HepG2 (cell line): ENCODE data around the gene RUNX2. TPM values are rescaled to one million over a fixed set of nuclear protein-coding genes. Genes with fewer than 3 reads are reported as not detected.

Source experiments
- ATF2 ChIP-seq: sonication (generic); formaldehyde crosslinking; IDR thresholded peaks from 2 replicates; pipeline ENCODE4 v1.4.0; 2020; ENCODE audit warnings: missing genetic modification reagents
- ATF7 ChIP-seq, 2 experiments: fragments of 450-650 bp in 1 of 2; sonication (generic) in 1 of 2; formaldehyde crosslinking in 1 of 2; IDR thresholded peaks; 2 replicates each; pipeline versions ENCODE4 v1.4.0 to v1.6.1; 2016 to 2020; ENCODE audit warnings: antibody characterized with exemption in 1 of 2, mild to moderate bottlenecking in 1 of 2, missing genetic modification reagents in 1 of 2
- BORCS8-MEF2B ChIP-seq: sonication (generic); formaldehyde crosslinking; IDR thresholded peaks from 2 replicates; pipeline ENCODE4 v1.8.0; 2022; ENCODE audit warnings: mild to moderate bottlenecking, missing genetic modification reagents
- CEBPZ ChIP-seq: IDR thresholded peaks from 2 replicates; pipeline ENCODE4 v1.6.1; 2012; ENCODE audit warnings: low read length, improper control_type of control experiment
- CSRNP1 ChIP-seq: sonication (generic); formaldehyde crosslinking; IDR thresholded peaks from 2 replicates; pipeline ENCODE4 v1.8.1; 2023; ENCODE audit warnings: mild to moderate bottlenecking, missing genetic modification reagents
- MTF1 ChIP-seq: sonication (generic); formaldehyde crosslinking; IDR thresholded peaks from 2 replicates; pipeline ENCODE4 v1.5.0; 2020; ENCODE audit warnings: missing genetic modification reagents
- PHF21A ChIP-seq: sonication (generic); formaldehyde crosslinking; IDR thresholded peaks from 2 replicates; pipeline ENCODE4 v1.5.0; 2020; ENCODE audit warnings: mild to moderate bottlenecking, missing genetic modification reagents
- PPARG ChIP-seq: conservative IDR thresholded peaks from 2 replicates; pipeline ENCODE4 v1.6.1; 2016; ENCODE audit warnings: missing biosample characterization, missing genetic modification reagents
- PRDM15 ChIP-seq: sonication (generic); formaldehyde crosslinking; IDR thresholded peaks from 2 replicates; pipeline ENCODE4 v1.4.0; 2020; ENCODE audit warnings: missing genetic modification reagents
- SNRNP70 ChIP-seq: fragments of 200-400 bp; formaldehyde crosslinking; IDR thresholded peaks from 2 replicates; pipeline ENCODE4 v1.6.1; 2017; ENCODE audit warnings: mild to moderate bottlenecking, low read depth, low read length, moderate library complexity
- SP4 ChIP-seq: sonication (generic); formaldehyde crosslinking; IDR thresholded peaks from 2 replicates; pipeline ENCODE4 v1.8.1; 2023; ENCODE audit warnings: mild to moderate bottlenecking, missing genetic modification reagents
- TRIM22 ChIP-seq: fragments of 450-650 bp; IDR thresholded peaks from 2 replicates; pipeline ENCODE4 v1.6.1; 2017
- ZNF251 ChIP-seq: sonication (generic); formaldehyde crosslinking; IDR thresholded peaks from 2 replicates; pipeline ENCODE4 v1.9.0; 2021; ENCODE audit warnings: mild to moderate bottlenecking, missing genetic modification reagents
- ZNF549 ChIP-seq: sonication (generic); formaldehyde crosslinking; IDR thresholded peaks from 2 replicates; pipeline ENCODE4 v1.5.0; 2020; ENCODE audit warnings: missing genetic modification reagents
- ZNF562 ChIP-seq: sonication (generic); formaldehyde crosslinking; IDR thresholded peaks from 2 replicates; pipeline ENCODE4 v1.8.0; 2022; ENCODE audit warnings: missing genetic modification reagents, borderline replicate concordance
- ZNF672 ChIP-seq: sonication (generic); formaldehyde crosslinking; IDR thresholded peaks from 2 replicates; pipeline ENCODE4 v1.8.1; 2022; ENCODE audit warnings: missing genetic modification reagents
- polyA plus RNA-seq, 8 experiments: library from polyadenylated mRNA; depleted of rRNA in 3 of 8; stranded (reverse) in 7 of 8; unstranded in 1 of 8; fragments of >200 nt; fragmentation: Illumina TruSeq in 4 of 8; extraction: Trizol in 4 of 8; gene quantifications; 2 replicates each; pipeline versions ENCODE4 v1.2.1 to v1.2.3, GENCODE V29; 2011 to 2016; ENCODE audit warnings: low read depth in 4 of 8, missing spikeins in 1 of 8, mixed read lengths in 1 of 8; ENCODE audit not compliant: insufficient read depth in 1 of 8
- total RNA-seq, 5 experiments: library from RNA; depleted of rRNA; stranded (reverse); fragments of >200 nt; fragmentation: Illumina TruSeq; extraction: Trizol; gene quantifications; 2 replicates each; pipeline ENCODE4 v1.2.3, GENCODE V29; 2016; ENCODE audit warnings: low read depth in 1 of 5

Gene RUNX2
- total and polyA plus RNA-seq, 2 of the 13 experiments (the other 11 are each of a cell fraction or from before 2014, with no cell fraction given) = not detected

- TF ChIP-seq ZNF549 (CRISPR knock-in tag) (no peak; the same call in 1 of the 2 replicates), CSRNP1 (CRISPR knock-in tag) (peak; percentile 94), TRIM22 (no peak), ZNF672 (no peak), PRDM15 (peak; percentile 41; the same call in 1 of the 2 replicates), ATF2 (peak; percentile 88), CEBPZ (no peak), BORCS8-MEF2B (CRISPR knock-in tag) (peak; percentile 97), SP4 (CRISPR knock-in tag) (peak; percentile 87), ZNF251 (CRISPR knock-in tag) (no peak; the same call in 1 of the 2 replicates), SNRNP70 (no peak), PPARG (CRISPR knock-in tag) (peak; percentile 75), ZNF562 (CRISPR knock-in tag) (no peak), MTF1 (CRISPR knock-in tag) (0 out of 2 replicates have a peak, but pooled peaks have one; percentile 73), ATF7 (IDR thresholded peaks at IDR 0.05) (no peak), ATF7 (CRISPR knock-in tag; IDR thresholded peaks at IDR 0.05) (0 out of 2 replicates have a peak, but pooled peaks have one; percentile 15), PHF21A (CRISPR knock-in tag) (peak; percentile 76; the same call in 1 of the 2 replicates)
These were observed 49.6 kb downstream of the RUNX2 start, which contains the start of gene SUPT3H (continued) for GRCh38 chr6:45377554-45378333.
